Amniotic stem cell (primary cell): ENCODE results near the gene IZUMO4.

Experiments used
- DNase-seq: peaks from one replicate; lab custom pipeline; 2025; lab: John Stamatoyannopoulos, UW

The IZUMO4 gene, protein sequence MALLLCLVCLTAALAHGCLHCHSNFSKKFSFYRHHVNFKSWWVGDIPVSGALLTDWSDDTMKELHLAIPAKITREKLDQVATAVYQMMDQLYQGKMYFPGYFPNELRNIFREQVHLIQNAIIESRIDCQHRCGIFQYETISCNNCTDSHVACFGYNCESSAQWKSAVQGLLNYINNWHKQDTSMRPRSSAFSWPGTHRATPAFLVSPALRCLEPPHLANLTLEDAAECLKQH

DNA sequence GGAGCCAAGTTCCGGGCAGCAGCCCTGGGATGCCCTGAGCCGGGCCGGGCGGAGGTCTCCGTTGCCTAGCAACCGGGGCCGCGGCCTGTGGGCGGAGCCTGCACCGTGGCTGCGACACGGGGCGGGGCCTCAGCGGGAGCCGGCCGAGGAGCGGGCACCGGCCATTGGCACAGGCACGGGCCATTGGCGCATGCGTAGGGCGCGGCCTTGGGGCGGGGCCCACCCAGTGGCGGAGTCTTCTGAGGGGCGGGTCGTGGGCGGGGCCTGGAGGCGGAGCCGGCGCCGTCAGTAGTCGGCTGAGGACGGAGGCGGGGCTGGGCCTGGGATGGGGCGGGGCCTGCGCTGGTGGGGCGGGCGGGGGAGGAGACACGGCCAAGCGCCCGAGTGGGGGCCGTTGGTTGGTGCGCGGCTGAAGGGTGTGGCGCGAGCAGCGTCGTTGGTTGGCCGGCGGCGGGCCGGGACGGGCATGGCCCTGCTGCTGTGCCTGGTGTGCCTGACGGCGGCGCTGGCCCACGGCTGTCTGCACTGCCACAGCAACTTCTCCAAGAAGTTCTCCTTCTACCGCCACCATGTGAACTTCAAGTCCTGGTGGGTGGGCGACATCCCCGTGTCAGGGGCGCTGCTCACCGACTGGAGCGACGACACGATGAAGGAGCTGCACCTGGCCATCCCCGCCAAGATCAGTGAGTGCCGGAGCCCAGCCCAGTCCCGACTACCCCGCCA, at the start of gene IZUMO4:
Gene IZUMO4, plus strand, starts transcription at position 436 of the 723 bp plus-strand sequence. Its CDS starts 31 bp downstream, at position 467.
- peak; percentile 91 for DNase-seq

DNA sequence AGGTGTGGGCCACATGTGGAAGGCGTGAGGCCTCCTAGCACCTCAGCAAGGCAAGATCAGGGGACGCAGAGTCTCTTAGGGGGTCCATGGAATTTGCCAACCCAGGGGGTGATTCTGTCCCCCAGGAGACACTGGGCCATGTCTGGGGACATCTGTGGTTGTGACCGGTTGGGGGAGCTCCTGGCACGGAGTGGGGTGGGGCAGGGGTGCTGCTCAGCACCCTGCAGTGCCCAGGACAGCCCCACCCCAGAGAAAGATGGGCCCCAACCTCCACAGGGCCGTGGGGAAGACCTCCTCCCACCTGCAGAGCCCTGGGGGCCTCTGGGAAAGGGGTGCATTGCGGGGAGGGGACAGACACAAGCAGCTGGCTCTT, 49.7 kb upstream of the IZUMO4 start:
- no peak for DNase-seq

DNA sequence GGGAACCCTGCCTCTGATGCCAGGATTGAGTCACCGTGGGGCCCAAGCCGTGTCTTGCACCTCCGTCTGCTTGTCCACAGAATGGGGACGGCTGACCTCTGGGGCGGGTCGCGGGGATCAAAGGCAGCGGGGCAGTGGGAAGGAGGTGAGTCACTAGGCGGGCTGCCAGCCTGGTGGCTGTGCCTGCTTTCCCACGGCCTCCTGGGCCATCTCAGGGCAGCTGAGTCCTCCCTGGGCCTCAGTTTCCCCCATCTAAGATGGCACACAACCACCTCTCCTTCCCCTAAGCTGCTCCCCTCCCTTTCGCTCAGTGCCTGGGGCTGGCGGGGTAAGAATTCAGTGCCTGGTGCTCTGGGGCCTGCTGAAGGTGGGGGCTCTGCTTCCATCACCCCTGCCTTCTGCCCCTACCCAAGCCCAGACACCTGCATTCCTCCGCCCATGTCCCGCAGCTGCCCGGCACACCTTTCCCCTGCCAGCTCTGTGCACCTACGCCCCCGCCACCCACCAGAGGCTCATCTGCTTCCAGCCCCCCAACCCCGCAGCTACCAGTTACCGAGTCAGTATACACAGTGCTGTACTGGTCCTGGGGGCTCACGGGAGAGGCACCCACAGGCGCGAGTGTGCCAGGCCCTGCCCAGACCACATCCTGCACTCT, 49.1 kb upstream of the IZUMO4 start:
- no peak for DNase-seq

DNA sequence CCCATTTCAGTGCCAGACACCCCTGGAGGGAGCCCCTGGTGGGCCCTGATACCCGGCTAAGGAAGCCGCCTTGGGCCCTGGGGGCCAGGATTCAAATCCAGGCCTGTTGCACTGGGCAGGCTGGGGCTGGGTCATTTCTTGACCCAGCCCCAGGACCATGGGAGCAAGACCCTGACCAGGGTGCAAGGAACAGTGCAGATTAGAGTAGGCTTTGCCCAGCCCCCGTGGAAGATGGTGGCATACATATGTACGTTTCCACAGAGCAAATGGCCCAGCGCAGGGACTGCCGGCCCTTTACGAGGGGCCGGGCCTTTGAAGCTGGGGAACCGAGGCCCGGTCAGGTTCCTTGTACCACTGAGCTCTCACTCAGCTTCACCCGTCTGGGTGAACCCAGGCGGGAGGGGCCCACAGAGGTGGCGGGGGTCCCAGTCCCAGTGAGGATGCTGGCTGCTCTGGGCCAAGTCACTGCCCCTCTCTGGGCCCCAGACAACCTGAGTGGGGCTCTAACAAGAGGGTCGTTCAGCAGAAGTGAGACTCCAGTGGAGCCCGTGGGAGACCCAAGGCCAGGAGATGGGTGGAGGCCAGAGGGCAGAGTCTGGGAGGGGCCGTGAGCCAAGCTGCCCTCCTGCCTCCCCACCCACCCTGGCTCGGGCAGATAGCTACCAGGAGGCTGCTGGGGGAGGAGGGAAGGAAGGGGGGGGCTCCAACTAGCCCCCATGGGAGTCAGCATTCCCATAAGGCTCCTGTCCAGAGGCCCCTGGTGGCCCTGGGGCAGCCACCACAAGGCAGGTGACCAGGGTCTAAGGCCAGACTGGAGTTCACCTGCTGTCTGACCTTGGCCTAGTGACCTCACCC, 48.4 kb upstream of the IZUMO4 start:
- DNase-seq, result no peak

DNA sequence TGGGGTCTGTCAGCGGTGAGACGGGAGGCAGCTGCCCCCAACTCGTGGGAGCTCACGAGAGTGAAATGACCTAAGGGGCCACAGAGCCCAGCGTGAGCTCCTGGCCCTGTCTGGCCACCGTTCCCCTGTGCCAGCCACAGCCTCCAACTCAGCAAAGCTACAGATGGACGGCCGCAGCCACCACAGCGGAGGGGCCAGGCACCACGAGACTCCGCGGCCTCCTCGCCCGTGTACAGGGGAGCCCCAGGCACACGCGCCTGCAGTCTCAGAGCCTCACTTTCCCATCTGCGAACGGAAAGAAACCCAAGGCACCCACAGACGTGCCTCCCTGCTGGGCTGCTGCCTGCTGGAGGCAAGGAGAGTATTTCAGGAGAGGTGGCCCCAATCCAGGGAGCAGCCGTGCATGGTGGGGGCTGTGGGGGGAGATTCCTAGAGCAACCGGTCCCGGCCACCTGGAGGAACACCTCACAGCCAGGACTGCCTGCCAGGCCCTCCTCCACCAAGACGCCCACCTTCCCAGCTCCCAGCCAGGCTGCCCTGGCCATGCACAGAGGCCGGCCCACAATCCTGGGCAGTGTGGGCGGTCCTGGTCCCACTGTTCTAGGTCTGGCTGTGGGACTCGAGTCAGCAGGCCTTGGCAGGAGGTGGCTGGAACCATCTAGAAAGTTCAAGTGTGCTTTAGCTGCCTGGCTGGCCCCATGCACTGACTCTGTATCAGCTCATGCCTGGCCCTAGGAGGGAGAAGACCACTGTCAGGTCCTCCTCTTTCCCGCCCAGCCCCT, 47.6 kb upstream of the IZUMO4 start:
- DNase-seq, result no peak

DNA sequence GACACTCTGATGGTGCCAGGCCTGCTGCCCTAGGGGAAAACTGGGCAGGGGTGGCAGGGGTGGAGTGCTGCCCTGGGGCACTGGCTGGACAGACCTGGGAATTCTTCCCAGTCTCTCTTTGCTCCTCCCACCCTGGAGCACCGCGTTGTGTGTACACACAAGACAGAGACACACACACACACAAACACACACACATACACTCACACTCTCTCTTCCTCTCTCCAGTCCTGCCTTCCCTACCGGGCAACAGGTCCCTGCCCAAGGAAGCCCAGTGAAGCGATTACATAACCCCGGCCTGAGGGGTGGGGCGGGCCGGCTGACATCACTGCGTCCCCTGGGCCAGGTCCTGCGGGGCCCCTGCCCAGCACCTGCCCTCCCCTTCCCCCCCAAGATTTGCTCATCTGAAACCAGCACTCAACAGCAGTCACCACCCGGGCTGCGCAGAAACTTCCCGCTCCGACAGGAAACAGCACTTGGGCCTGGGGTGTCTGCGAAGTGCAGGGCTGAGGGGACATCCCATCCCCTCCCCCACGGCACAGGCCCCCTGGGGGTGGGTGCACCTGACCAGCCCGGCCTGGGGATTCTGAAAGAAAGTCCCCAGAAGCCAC, 46.9 kb upstream of the IZUMO4 start:
- no peak for DNase-seq

DNA sequence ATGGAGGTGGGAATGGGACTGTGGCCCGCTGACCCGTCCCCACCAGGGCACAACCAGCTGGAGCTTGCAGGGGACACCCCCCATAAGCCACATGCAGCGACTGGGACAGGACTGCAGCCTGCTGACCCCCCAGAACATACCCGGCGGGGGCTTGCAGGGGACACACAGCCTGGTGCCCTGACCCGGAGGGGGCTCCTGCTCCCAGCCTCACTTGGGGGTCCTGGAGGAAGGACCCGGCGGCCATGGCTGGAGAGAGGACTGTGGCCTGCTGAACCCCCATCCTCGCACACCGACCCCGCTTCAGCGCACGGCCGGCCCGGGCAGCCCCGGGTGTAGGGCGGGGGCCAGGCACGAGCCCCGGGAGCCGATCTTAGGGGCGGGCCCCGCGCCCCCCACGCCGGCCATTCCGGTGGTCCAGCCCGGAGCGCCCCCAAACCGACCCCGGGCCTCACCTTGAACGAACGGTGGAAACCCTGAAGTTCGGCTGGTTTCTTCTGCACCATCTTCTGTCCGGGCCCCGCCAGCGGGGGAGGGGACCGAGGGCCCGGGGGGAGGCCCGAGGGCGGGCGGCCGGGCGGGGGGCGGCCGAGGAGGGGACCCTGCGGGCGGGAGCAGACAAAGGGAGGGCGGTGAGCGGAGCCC, 46.2 kb upstream of the IZUMO4 start:
- DNase-seq, result no peak

DNA sequence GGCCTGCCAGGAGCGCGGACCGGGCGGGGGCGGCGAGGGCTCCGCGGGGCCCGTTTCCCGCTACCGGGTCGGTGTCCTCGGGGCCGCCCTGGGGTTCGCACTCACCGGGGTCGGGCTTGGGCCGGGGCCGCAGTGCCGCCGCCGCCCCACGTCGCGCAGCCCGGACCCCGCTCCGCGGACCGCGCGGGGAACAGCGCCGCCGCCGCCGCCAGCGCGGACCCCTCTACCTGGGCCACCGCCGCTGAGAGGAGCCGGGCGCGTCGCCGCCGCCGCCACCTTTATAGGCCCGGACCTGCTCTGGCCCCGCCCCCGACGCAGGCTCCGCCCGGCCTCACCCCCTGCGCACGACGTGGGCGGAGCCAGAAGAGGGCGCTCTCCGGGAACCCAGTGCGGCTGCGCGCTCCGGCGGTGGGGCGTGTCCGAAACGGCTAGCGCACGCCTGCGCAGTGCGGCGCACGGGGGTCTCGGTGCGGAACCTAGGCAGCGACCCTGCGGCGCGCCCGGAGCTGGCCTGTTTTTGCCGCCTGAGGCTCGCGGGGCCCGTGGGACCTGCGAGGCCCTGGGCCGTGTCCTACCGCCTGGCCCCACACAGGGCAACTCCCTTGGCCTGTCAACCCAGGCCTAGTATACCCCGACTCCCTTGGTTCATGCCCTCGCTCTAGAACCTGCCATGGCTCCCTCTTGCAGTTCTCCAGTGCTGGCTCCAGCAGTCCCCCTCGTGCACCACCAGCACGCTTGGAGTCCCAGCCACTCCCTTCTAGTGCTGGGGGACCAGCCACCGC, 45.5 kb upstream of the IZUMO4 start, which contains the start of gene MKNK2:
Gene MKNK2, minus strand, starts transcription at position 254 of the 782 bp plus-strand sequence. CDS start 393 bp downstream, outside the sequence.
- peak; percentile 66 for DNase-seq

DNA sequence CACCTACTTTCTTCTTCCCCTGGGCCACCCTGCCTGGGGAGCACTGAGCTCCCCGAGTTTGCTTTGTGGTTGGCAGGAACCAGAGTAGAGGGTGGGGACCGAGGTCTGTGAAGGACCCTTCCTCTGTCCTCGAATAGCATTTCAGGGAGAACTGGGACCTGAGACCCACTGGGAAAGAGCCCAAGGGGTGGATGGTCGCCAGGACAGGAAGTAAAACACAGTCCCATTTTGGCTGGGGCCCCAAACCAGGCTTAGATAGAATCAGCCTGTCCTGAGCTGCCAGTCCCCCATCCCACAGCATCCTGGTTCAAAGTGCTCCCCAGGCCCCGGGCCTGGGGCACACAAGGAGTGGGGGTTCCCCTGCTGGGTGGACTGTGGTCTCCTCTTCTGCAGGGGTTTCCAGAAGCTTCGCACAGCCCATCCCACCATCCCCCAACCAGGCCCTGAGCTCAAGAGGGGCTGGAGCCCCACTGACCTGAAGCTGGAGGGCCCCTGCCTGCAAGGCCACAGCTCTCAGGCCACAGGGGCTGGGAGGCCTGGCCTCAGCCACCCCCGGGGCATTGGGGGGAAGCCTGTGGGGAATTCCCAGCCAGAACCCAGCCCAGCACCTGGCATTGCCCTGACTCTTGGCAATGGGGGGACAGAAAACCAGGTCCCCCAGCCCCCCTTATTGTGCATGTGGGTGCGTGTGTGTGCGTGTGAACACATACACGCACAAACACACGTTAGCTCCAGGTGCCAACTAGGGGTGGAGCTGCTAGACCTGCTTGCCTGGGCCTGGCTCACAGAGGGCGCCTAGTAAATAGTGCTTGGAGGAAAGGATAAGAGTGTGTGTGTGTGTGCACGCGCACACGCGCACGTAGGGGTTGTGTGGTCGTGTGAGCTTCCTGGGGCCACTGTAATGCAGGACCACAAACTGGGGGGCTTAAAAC, 44.7 kb upstream of the IZUMO4 start:
- DNase-seq, result no peak

DNA sequence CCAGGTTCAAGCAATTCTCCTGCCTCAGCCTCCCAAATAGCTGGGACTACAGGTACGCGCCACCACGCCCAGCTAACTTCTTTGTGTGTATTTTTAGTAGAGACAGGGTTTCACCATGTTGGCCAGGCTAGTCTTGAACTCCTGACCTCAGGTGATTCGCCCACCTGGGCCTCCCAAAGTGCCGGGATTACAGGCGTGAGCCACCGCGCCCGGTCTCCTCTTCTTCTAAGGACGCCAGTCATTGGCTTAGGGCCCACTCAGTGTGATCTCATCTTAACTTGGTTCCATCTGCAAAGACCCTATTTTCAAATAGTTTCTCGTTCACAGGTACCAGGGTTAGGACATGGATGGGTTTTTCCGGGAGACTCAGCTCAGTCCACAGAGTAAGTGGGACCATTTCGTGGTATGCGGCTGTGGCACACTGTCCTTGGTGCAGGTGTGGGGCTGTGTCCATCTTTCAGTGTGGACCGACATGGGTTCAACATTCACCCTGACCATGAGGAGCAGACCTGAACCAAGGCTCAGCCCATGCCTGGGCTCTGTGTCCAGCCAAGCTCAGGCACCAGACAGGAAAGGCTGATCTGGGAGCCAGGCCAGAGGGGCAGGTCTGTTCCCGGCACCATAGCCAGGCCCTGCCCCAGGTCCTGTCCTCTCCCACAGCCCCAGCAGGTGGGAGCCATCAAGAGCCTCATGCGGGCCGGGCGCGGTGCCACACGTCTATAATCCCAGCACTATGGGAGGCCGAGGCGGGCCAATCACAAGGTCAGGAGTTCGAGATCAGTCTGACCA, 42.9 kb upstream of the IZUMO4 start:
- no peak for DNase-seq

DNA sequence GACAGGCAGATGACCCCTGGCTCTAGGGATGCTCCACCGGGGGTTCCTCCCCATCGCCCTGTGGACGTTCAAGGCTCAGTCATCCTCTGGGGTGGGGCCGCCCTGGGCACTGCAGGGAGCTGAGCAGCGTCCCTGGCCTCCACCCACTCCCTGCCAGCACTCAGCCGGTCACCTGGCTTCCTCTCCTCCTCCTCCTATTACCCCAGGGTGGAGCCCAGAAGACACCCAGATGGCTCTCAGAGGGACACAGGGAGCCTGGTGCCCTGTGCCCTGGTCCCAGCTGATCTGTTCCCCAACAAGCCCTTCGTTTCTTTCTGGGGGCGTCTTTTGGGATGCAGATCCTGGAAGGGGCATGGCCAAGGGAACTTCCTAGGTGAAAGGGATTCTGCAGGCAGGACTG, 42.0 kb upstream of the IZUMO4 start:
- DNase-seq, result no peak

DNA sequence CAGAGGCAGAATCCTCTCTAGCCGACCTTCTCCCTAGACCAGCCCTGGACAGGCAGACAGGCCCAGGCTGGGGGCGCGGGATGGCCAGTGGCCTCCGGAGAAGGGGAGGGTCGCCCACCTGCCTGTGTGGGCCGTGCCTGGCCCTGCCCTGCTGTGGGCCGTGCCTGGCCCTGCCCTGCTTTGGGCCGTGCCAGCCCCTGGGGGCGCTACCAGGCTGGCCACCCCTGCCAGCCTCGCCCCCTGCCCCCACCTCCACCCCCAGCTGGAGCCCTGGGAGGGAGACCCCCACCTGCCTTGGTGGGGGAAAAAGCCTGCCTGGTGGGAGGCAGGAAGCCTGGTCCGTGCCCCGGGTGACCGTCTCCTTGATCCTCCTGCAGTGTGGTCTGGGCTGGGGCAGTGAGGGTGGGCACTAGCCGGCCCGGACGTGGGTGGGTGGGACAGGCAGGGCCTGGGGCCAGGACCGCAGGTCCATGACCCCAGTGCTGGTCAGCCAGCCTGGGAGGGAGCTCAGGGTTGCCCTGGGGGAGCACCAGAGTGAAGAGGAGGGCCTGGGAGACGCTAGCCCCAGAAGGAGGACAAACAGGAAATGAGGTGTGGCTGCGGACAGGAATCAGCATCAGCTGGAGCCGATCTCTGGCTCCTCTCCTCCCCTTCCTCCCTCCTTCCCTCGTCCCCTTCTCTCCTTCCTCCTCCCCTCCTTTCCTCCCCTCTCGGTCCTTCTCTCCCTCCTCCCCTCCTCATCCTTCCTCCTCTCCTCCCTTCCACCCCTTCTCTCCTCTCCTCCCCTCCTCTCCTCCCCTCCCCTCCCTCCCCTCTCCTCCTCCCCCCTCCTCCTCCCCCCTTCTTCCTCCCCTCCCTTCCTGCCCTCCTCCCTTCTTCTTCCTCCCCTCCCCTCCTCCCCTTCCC, 40.5 kb upstream of the IZUMO4 start:
- no peak for DNase-seq

DNA sequence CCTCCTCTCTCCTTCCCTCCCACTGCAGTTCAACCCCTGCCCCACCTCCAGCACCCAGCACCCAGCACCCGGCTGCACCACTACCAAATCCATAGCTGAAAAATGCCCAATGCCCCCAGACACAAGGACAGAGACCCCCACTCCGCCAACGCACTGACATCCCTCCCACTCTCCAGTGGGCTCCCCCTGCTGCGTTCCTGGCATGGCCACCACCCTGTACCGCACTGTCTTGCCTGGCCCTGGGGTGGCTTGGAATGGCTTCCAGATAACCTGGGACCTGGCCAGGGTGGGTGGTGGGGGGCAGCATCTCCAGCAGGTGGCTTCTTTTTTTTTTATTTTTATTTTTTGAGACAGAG, 39.9 kb upstream of the IZUMO4 start:
- DNase-seq, result no peak

DNA sequence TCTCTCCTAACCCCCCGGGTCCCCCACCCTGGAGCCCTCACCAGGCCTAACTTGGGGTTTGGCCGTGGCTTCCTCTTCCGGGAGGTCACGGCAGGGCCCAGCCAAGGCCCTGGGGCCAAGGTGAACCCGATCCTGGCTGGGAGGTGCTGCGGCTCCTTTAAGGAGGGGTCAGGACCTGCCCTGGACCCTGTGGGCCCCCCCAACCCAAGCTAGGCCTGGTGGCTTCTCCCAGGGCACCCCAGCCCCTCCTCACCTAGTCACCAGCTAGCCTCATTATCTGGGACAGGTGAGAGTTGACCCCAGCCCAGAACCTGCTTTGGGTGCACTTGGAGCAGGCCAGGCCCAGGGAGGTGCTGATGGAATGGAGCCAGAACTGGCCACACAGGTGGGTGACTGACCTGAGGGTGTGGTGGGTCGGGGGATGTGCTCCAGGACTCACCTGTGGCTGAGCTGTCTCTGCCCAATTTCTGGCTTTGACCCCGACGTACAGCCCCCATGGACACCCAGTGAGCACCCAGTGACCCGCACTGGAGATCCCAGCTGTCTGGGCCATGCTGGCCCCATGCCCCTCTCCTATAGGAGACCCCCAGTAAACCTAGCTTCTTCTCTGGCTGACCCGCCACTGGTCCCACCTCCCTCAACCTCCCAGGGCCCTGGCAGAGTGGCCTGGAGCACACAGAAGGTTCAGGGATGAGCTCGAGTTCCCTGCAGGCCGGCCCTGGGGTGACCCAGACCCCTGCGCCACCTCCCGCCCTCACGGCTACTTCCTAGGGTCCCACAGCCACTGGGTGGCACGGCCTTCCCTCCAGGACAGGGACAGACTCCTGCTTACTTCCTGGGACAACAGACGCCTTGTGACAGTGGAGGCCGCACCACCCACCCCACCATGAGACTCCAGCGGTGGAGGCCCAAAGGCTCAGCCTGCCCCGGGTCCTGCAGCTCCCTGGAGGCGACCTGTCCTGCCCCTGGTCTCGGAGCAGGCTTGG, 38.9 kb upstream of the IZUMO4 start:
- no peak for DNase-seq
